ENCODE measurements around the gene ZNF670. TPM values are rescaled to one million over a fixed set of nuclear protein-coding genes. Genes with fewer than 3 reads are reported as not detected.
"Not testable (repeated sequence)": the region's sequence is repeated elsewhere in the genome, so short reads cannot be mapped to it uniquely, and the experiment has no call there.

ZNF670 gene
- total RNA-seq, 4 donors from 2014 or later, result 5.0 to 9.5 (median 7.4) TPM

- Histone ChIP-seq H3K27ac (no peak overlapping the region), H3K36me3 (no peaks in the 10 kb centered on the region), H3K9me3 (peaks cover 0 to 21% of the 10 kb centered on the region in 2 donors), H3K4me3 (no peak overlapping the region), H3K27me3 (no peaks in the 10 kb centered on the region), H3K4me1 (no peaks in the 10 kb centered on the region)
- no peak for DNase-seq
- intact Hi-C loops (cut with DNase I; ENCODE audit: low total_unique reads), result loop anchor here (5.0 kb wide), 1 partner anchor 334 kb away; no protein-coding TSS in a partner anchor
- TF ChIP-seq, protein P1, sequence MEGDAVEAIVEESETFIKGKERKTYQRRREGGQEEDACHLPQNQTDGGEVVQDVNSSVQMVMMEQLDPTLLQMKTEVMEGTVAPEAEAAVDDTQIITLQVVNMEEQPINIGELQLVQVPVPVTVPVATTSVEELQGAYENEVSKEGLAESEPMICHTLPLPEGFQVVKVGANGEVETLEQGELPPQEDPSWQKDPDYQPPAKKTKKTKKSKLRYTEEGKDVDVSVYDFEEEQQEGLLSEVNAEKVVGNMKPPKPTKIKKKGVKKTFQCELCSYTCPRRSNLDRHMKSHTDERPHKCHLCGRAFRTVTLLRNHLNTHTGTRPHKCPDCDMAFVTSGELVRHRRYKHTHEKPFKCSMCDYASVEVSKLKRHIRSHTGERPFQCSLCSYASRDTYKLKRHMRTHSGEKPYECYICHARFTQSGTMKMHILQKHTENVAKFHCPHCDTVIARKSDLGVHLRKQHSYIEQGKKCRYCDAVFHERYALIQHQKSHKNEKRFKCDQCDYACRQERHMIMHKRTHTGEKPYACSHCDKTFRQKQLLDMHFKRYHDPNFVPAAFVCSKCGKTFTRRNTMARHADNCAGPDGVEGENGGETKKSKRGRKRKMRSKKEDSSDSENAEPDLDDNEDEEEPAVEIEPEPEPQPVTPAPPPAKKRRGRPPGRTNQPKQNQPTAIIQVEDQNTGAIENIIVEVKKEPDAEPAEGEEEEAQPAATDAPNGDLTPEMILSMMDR (IDR thresholded peaks at IDR 0.05), result peak in 3 of 4 experiments; percentile 17 to 39 (median 30)
- no peak for TF ChIP-seq POLR2A (IDR thresholded peaks at IDR 0.05)
Measured at GRCh38 chr1:247043406-247043805, 35.2 kb downstream of the ZNF670 start.

- no peak for TF ChIP-seq POLR2A (IDR thresholded peaks at IDR 0.05)
- TF ChIP-seq, protein P1 (IDR thresholded peaks at IDR 0.05), result no peak
- no peak for DNase-seq
- intact Hi-C loops (cut with DNase I; ENCODE audit: low total_unique reads), result no loop called here
- Histone ChIP-seq H3K36me3 (no peaks in the 10 kb centered on the region), H3K4me3 (no peak overlapping the region), H3K4me1 (no peaks in the 10 kb centered on the region), H3K27me3 (no peaks in the 10 kb centered on the region), H3K27ac (no peak overlapping the region), H3K9me3 (peaks cover 0 to 30% of the 10 kb centered on the region in 2 donors)
Measured at GRCh38 chr1:247037511-247038320, 40.9 kb downstream of the ZNF670 start.

- H3K36me3 ChIP-seq; H3K4me3 ChIP-seq; H3K27me3 ChIP-seq; intact Hi-C loops (cut with DNase I; ENCODE audit: low total_unique reads); H3K27ac ChIP-seq; H3K4me1 ChIP-seq; DNase-seq: not testable (repeated sequence)
- H3K9me3 ChIP-seq, result peaks cover 0 to 17% of the 10 kb centered on the region in 2 donors
Measured at GRCh38 chr1:247032306-247032705, 46.3 kb downstream of the ZNF670 start.

Other genes with a start within 250 kb of the ZNF670 start
- gene AHCTF1, start 146.9 kb downstream of the ZNF670 start, total RNA-seq, result 10 to 100 TPM; 22.5 to 53.4 (median 42.4) TPM
- gene ZNF695, start 70.8 kb downstream of the ZNF670 start, total RNA-seq, result 1 to 10 TPM in 1 of 4 donors, not detected in 3; 3.5 TPM
- 10 to 100 TPM in 3 of 4 donors, 1 to 10 TPM in 1; 2.3 to 25.0 (median 14.8) TPM for gene ZNF669, start 25.5 kb upstream of the ZNF670 start, total RNA-seq
- 100 to 1,000 TPM in 3 of 4 donors, 10 to 100 TPM in 1; 64.8 to 184 (median 143) TPM for gene ZNF124, start 93.2 kb upstream of the ZNF670 start, total RNA-seq
- not detected for gene VN1R5, start 177.3 kb upstream of the ZNF670 start, total RNA-seq

Data from uterus (tissue), 4 donors.